Cardiac muscle cell (in vitro differentiated cells and primary cell): ENCODE measurements around the gene METTL6. TPM values are rescaled to one million over a fixed set of nuclear protein-coding genes. Genes with fewer than 3 reads are reported as not detected.

Source experiments
- DNase-seq, 2 donors: peaks; one replicate each; pipeline versions ENCODE4 v3.0.0 to v3.0.0-alpha.2; 2010 to 2017; ENCODE audit warnings: low read depth in 1 of 2, low spot score in 1 of 2
- H3K27ac ChIP-seq: fragments of 200-600 bp; sonication (generic); 2 replicates; pipeline ENCODE4 v1.5.1; 2016
- H3K27me3 ChIP-seq: fragments of 200-600 bp; sonication (generic); 2 replicates; pipeline ENCODE4 v1.6.0; 2016; ENCODE audit warnings: control low read depth
- H3K36me3 ChIP-seq: fragments of 200-600 bp; sonication (generic); 2 replicates; pipeline ENCODE4 v1.5.1; 2016; ENCODE audit warnings: control low read depth
- H3K4me1 ChIP-seq: fragments of 200-600 bp; sonication (generic); 2 replicates; pipeline ENCODE4 v1.8.1; 2017; ENCODE audit warnings: low read depth, mild to moderate bottlenecking, mixed run types
- H3K4me3 ChIP-seq: fragments of 200-600 bp; sonication (generic); 2 replicates; pipeline ENCODE4 v1.5.1; 2016; ENCODE audit warnings: mild to moderate bottlenecking
- H3K9me3 ChIP-seq: fragments of 200-600 bp; sonication (generic); 2 replicates; pipeline ENCODE4 v1.5.1; 2017; ENCODE audit warnings: low read depth, mild to moderate bottlenecking, control low read depth
- polyA plus RNA-seq: library from polyadenylated mRNA; unstranded; fragments of >200 nt; fragmentation: Nextera tagmentation; extraction: Ambion mirVana; gene quantifications from 2 replicates; pipeline ENCODE4 v1.2.1, GENCODE V29; 2016
- total RNA-seq: library from RNA; depleted of rRNA; stranded (reverse); fragments of >200 nt; gene quantifications from 2 replicates; pipeline ENCODE4 v1.2.3, GENCODE V29; 2016
- TF ChIP-seq, protein P1 (sequence below): IDR thresholded peaks from 2 replicates; pipeline ENCODE4 v1.5.1; 2012; ENCODE audit warnings: low read depth, mild to moderate bottlenecking, low read length

Gene METTL6
- total and polyA plus RNA-seq, 2 experiments from 2014 or later = 19.7 to 21.1 TPM

DNA sequence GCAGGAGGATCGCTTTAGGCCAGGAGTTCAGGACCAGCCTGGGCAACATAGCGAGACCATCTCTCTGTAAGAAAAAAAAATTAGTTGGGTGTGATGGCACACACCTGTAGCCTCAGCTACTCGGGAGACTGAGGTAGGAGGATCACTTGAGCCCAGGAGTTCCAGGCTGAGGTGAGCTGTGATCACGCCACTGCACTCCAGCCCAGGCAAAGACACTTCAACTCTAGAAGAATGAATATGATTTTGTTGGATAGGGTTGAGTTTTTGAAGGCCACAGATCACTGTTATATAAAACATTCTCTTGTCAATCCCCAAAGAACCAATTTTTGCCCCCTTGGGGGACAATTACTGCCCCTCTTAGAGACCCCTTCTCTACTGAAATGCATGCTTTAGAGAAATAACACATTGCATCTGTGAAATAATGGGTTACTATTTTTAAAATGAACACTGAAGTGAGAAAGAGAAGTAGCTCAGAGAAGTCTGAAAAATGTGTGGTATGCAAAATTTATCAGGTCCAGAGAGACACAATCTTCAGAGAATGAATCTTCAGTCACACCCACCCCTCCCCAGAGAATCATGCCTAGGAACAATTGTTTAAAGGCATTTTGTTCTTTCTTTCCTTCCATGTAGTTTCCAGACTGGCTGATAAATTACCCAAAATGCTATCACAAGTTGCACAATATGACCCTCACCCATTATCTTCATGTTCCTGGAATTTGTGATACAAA is 42.7 kb downstream of the METTL6 start:
- no peak overlapping the region for H3K27ac ChIP-seq
- DNase-seq = peak in 1 of 2 donors; percentile 30

DNA sequence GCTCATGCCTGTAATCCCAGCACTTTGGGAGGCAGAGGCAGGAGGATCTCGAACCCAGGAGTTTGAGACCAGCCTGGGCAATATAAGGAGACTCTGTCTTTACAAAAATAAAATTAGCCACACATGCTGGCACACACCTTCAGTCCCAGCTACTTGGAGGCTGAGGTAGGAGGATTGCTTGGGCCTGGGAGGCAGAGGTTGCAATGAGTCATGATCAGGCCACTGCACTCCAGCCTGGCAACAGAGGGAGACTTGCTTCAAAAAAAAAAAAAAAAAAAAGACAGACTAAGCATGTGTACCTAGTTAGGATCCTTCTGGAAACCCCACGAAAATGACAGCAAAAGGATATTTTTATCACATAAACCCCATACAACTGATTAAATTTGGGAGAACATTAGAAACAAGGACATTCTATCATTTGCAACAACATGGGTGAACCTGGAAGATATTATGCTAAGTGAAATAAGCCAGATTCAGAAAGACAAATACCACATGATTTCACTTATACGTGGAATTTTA is 44.9 kb downstream of the METTL6 start:
- peak in 1 of 2 donors; percentile 17 for DNase-seq
- Histone ChIP-seq H3K36me3 (no peaks in the 10 kb centered on the region), H3K27ac (no peak overlapping the region), H3K4me3 (no peak overlapping the region), H3K4me1 (no peaks in the 10 kb centered on the region), H3K27me3 (no peaks in the 10 kb centered on the region), H3K9me3 (no peaks in the 10 kb centered on the region)
- TF ChIP-seq, protein P1, sequence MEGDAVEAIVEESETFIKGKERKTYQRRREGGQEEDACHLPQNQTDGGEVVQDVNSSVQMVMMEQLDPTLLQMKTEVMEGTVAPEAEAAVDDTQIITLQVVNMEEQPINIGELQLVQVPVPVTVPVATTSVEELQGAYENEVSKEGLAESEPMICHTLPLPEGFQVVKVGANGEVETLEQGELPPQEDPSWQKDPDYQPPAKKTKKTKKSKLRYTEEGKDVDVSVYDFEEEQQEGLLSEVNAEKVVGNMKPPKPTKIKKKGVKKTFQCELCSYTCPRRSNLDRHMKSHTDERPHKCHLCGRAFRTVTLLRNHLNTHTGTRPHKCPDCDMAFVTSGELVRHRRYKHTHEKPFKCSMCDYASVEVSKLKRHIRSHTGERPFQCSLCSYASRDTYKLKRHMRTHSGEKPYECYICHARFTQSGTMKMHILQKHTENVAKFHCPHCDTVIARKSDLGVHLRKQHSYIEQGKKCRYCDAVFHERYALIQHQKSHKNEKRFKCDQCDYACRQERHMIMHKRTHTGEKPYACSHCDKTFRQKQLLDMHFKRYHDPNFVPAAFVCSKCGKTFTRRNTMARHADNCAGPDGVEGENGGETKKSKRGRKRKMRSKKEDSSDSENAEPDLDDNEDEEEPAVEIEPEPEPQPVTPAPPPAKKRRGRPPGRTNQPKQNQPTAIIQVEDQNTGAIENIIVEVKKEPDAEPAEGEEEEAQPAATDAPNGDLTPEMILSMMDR = no peak

More for the DNA sequence above, 42.7 kb downstream of the METTL6 start:
- no peaks in the 10 kb centered on the region for H3K9me3 ChIP-seq
- TF ChIP-seq, protein P1 = no peak
- H3K4me1 ChIP-seq = no peaks in the 10 kb centered on the region
- H3K27me3 ChIP-seq = no peaks in the 10 kb centered on the region
- H3K4me3 ChIP-seq = no peak overlapping the region
- H3K36me3 ChIP-seq = no peaks in the 10 kb centered on the region

DNA sequence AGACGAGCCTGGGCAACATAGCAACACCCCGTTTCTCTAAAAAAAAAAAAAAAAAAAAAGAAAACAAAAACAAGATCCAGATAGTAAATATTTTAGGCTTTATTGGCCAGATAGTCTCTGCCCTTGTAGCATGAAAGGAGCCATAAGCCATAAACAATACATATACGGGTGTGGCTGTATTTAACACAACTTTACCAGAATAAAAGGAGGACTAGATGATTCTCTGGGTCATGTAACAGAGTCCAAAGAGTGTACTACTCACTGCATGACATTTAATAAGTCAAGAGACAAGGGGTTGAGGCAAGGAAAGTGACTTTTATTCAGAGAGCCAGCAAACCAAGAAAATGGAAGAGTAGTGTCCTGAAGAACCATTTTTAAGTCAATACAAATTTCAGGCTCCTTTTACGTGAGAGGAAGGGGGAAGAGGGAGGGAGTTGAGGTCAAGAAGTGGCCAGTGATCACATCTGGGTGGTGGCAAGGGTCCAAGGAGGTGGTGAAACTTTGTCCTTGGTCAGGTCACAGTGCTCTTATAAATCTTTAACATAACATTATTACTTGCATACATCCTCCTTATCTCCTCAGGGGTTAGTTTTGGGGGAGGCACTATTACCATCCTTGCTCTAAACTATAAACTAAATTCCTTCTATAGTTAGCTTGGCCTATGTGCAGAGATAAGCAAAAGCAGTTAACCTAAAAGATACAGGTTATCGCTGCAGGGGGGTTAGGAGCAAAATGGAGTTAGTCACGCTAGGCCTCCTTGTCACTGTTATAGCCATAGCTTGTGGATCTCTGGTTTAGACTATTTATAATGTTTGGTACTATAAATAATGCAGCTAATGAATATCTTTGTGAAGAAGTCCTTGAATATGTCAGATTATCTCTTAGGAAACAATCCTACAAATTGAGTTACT is 46.1 kb downstream of the METTL6 start:
- TF ChIP-seq, protein P1 = no peak
- no peak for DNase-seq

DNA sequence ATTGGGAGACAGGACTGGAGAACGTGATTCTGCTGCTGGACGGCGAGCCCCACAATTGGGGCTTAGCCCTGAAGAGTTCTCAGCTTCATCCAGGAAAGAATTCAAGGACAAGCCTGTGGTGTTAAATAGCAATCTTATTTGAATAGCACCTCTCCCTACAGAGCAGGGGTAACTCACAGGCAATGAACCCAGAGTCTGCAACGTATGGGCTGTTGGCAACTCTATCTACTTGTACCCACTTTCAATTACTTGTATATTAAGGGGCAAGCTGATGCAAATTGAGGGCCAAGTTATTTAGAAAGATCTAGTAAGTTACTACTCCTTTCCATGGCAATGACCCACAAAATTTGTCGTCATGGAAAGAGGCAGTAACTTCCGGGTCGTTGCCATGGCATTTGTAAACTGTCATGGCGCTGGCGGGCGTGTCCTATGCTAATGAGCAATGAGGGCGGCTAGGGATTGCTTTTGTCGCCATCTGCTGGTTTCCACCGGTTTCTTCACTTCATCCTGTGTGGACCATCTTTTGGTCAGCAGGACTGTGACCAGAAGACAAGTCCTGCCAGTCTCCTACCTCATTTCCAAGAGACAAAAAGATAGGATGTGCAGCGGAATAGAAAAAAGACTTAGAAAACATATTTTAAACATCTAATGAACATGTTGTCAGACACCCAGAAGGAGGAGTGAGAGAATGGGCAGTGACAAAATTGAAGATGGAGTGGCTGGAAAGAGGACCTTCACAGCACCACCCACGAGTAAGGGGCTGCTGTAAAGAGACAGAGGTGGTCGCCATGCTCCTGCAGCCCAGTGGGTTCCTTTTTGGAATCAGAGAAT is 49.2 kb downstream of the METTL6 start:
- DNase-seq = peak; percentile 95 to 98
- Histone ChIP-seq H3K27ac (peak overlapping the region; percentile 49), H3K4me1 (no peaks in the 10 kb centered on the region), H3K27me3 (no peaks in the 10 kb centered on the region), H3K4me3 (no peak overlapping the region), H3K36me3 (no peaks in the 10 kb centered on the region), H3K9me3 (no peaks in the 10 kb centered on the region)
- TF ChIP-seq, protein P1 = peak; percentile 85

More for the DNA sequence above, 46.1 kb downstream of the METTL6 start:
- H3K9me3 ChIP-seq = no peaks in the 10 kb centered on the region
- no peaks in the 10 kb centered on the region for H3K27me3 ChIP-seq
- no peak overlapping the region for H3K4me3 ChIP-seq
- H3K36me3 ChIP-seq = no peaks in the 10 kb centered on the region
- H3K4me1 ChIP-seq = no peaks in the 10 kb centered on the region
- H3K27ac ChIP-seq = no peak overlapping the region

DNA sequence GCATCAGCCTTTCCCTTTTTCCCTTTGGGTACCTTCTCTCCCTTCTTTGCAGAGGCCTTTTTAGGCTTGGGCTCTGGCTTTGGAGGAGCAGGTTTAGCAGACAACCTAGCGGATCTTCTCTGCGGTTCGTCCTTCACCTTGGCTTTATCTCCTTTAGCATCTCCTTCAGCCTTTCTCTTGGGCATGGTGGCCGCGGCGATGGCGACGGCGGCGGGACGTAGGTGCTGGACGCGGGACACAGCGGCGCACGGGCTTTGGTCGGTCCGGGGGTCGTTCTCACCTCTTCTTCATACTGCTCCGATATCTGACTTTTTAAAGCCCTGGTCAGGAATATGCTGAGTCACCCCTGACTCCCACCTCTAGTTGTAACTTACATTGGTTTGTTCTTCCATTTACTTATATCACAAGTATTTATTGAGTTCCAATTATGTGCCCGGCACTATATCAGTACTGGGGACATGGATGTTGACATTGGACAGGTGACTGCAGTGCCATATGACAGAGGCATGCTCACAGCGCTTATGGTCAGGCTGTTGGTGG is 51.8 kb downstream of the METTL6 start:
- no peaks in the 10 kb centered on the region for H3K27me3 ChIP-seq
- TF ChIP-seq, protein P1 = no peak
- no peaks in the 10 kb centered on the region for H3K36me3 ChIP-seq
- DNase-seq = no peak
- H3K4me1 ChIP-seq = no peaks in the 10 kb centered on the region
- H3K9me3 ChIP-seq = no peaks in the 10 kb centered on the region
- H3K4me3 ChIP-seq = no peak overlapping the region
- no peak overlapping the region for H3K27ac ChIP-seq
